GM23338 (cell line): ENCODE measurements around the gene SETD1A. TPM values are rescaled to one million over a fixed set of nuclear protein-coding genes. Genes with fewer than 3 reads are reported as not detected.

Source experiments
- ATAC-seq: fragments of 200-7000 bp; cut with Tn5 transposase; 3 replicates; pipeline ENCODE4 v1.9.1; 2020
- DNase-seq: peaks from one replicate; pipeline ENCODE4 v3.0.0-alpha.2; 2015; ENCODE audit warnings: low spot score
- H2AFZ ChIP-seq: fragments of 200-600 bp; sonication (generic); 2 replicates; pipeline ENCODE4 v1.8.0; 2016; ENCODE audit warnings: antibody characterized with exemption, mild to moderate bottlenecking, moderate library complexity
- H3F3A ChIP-seq: fragments of 200-600 bp; sonication (generic); replicated peaks from 2 replicates; pipeline ENCODE4 v1.8.0; 2017; ENCODE audit warnings: antibody characterized with exemption, mixed run types, low read depth
- H3K27ac ChIP-seq: fragments of 200-600 bp; sonication (generic); 2 replicates; pipeline ENCODE4 v1.6.1; 2016; ENCODE audit warnings: low read depth
- H3K27me3 ChIP-seq: fragments of 200-600 bp; sonication (generic); 2 replicates; pipeline ENCODE4 v1.8.0; 2016; ENCODE audit warnings: mild to moderate bottlenecking, mixed run types, moderate library complexity; ENCODE audit not compliant: insufficient read depth
- H3K36me3 ChIP-seq: fragments of 200-600 bp; sonication (generic); 2 replicates; pipeline ENCODE4 v1.8.0; 2016; ENCODE audit warnings: mild to moderate bottlenecking; ENCODE audit not compliant: insufficient read depth
- H3K4me1 ChIP-seq: fragments of 200-600 bp; sonication (generic); 2 replicates; pipeline ENCODE4 v1.8.0; 2016; ENCODE audit warnings: mild to moderate bottlenecking, moderate library complexity; ENCODE audit not compliant: insufficient read depth
- H3K4me2 ChIP-seq: fragments of 200-600 bp; sonication (generic); 2 replicates; pipeline ENCODE4 v1.7.1; 2017; ENCODE audit warnings: mixed run types
- H3K4me3 ChIP-seq: fragments of 200-600 bp; sonication (generic); 2 replicates; pipeline ENCODE4 v1.6.1; 2016; ENCODE audit warnings: mixed run types
- H3K79me2 ChIP-seq: fragments of 200-600 bp; sonication (generic); replicated peaks from 2 replicates; pipeline ENCODE4 v1.8.0; 2017; ENCODE audit warnings: mild to moderate bottlenecking; ENCODE audit not compliant: insufficient read depth
- H3K9me2 ChIP-seq: fragments of 200-600 bp; sonication (generic); 2 replicates; pipeline ENCODE4 v1.8.0; 2017; ENCODE audit not compliant: insufficient read depth
- H4K20me1 ChIP-seq: fragments of 200-600 bp; sonication (generic); replicated peaks from 2 replicates; pipeline ENCODE4 v1.8.0; 2017; ENCODE audit warnings: mild to moderate bottlenecking; ENCODE audit not compliant: insufficient read depth
- H3K27ac Mint-ChIP-seq: 2 replicates; pipeline ENCODE4 v1.8.0; 2020; ENCODE audit warnings: inconsistent platforms, mild to moderate bottlenecking, moderate library complexity, mixed read lengths
- H3K27me3 Mint-ChIP-seq: 3 replicates; pipeline ENCODE4 v1.8.0; 2022; ENCODE audit warnings: low read depth, mild to moderate bottlenecking, moderate library complexity, mixed read lengths, inconsistent platforms; ENCODE audit not compliant: insufficient read depth, poor library complexity
- H3K36me3 Mint-ChIP-seq: 3 replicates; pipeline ENCODE4 v1.8.0; 2021; ENCODE audit warnings: low read depth, mild to moderate bottlenecking, inconsistent platforms, moderate library complexity, mixed read lengths
- H3K4me1 Mint-ChIP-seq: 3 replicates; pipeline ENCODE4 v1.8.0; 2020; ENCODE audit warnings: mild to moderate bottlenecking, inconsistent platforms, mixed read lengths
- H3K4me3 Mint-ChIP-seq: 3 replicates; pipeline ENCODE4 v1.8.0; 2021; ENCODE audit warnings: moderate library complexity, mild to moderate bottlenecking, inconsistent platforms, mixed read lengths
- H3K9me3 Mint-ChIP-seq: 3 replicates; pipeline ENCODE4 v1.8.0; 2020; ENCODE audit warnings: moderate library complexity, mild to moderate bottlenecking, inconsistent platforms, mixed read lengths
- CREB1 ChIP-seq: fragments of 250-450 bp; sonication (Bioruptor Pico); IDR thresholded peaks from 2 replicates; pipeline ENCODE4 v1.5.0; 2020; ENCODE audit warnings: low read depth, mild to moderate bottlenecking, moderate library complexity
- EZH2phosphoT487 ChIP-seq: fragments of 200-600 bp; sonication (generic); IDR thresholded peaks from one replicate; pipeline ENCODE4 v1.8.1; 2018; ENCODE audit warnings: antibody characterized with exemption; ENCODE audit not compliant: unreplicated experiment
- JUNB ChIP-seq: IDR thresholded peaks from one replicate; pipeline ENCODE4 v1.6.1; 2016; ENCODE audit warnings: antibody characterized with exemption; ENCODE audit not compliant: unreplicated experiment
- NANOG ChIP-seq: IDR thresholded peaks from 2 replicates; pipeline ENCODE4 v1.6.1; 2016; ENCODE audit warnings: antibody characterized with exemption, borderline replicate concordance
- ZNF114 ChIP-seq: fragments of 250-450 bp; sonication (Bioruptor Pico); IDR thresholded peaks from 2 replicates; pipeline ENCODE4 v1.5.0; 2020; ENCODE audit warnings: mild to moderate bottlenecking, moderate library complexity
- polyA plus RNA-seq: library from polyadenylated mRNA; unstranded; fragments of >200 nt; fragmentation: Nextera tagmentation; extraction: Ambion mirVana; gene quantifications from 2 replicates; pipeline ENCODE4 v1.2.1, GENCODE V29; 2016
- total RNA-seq: library from RNA; depleted of rRNA; stranded (reverse); fragments of >200 nt; shearing (Covaris generic); gene quantifications from 2 replicates; pipeline ENCODE4 v1.2.3, GENCODE V29; 2014
- TF ChIP-seq, protein P1 (sequence below): IDR thresholded peaks from 2 replicates; pipeline ENCODE4 v1.6.1; 2016; ENCODE audit warnings: antibody characterized with exemption
- TF ChIP-seq, protein P2 (sequence below): IDR thresholded peaks from one replicate; pipeline ENCODE4 v1.6.1; 2018; ENCODE audit warnings: antibody characterized with exemption; ENCODE audit not compliant: unreplicated experiment
- TF ChIP-seq, protein P3 (sequence below), 2 experiments: fragments of 200-600 bp in 1 of 2; sonication (generic) in 1 of 2; conservative IDR thresholded peaks; 2 replicates each; pipeline versions ENCODE4 v1.5.1 to v1.6.1; 2016 to 2017; ENCODE audit warnings: antibody characterized with exemption in 2 of 2, low read depth in 2 of 2, mild to moderate bottlenecking in 2 of 2, moderate library complexity in 1 of 2
- TF ChIP-seq, protein P4 (sequence below): fragments of 250-450 bp; sonication (Bioruptor Pico); IDR thresholded peaks from 2 replicates; pipeline ENCODE4 v1.5.0; 2020; ENCODE audit warnings: mild to moderate bottlenecking, moderate library complexity

SETD1A gene
- total and polyA plus RNA-seq, 2 experiments from 2014 or later: 10.8 to 21.9 TPM

DNA sequence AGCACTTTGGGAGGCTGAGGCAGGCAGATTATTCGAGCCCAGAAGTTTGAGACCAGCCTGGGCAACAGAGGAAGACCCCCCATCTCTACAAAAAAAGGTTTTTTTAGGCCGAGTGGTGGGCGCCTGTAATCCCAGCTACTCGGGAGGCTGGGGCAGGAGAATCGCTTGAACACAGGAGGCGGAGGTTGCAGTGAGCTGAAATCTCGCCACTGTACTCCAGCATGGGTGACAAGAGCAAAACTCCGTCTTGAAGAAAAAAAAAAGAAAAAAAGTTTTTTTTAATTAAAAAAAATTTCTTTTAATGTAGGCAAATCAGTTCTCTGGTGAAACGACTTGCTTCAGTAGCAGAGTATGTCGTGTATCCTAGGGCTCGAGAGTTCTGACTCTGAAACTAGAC lies 38.4 kb downstream of the SETD1A start (continued):
- TF ChIP-seq ZNF114 (CRISPR knock-in tag): no peak
- TF ChIP-seq, protein P1, sequence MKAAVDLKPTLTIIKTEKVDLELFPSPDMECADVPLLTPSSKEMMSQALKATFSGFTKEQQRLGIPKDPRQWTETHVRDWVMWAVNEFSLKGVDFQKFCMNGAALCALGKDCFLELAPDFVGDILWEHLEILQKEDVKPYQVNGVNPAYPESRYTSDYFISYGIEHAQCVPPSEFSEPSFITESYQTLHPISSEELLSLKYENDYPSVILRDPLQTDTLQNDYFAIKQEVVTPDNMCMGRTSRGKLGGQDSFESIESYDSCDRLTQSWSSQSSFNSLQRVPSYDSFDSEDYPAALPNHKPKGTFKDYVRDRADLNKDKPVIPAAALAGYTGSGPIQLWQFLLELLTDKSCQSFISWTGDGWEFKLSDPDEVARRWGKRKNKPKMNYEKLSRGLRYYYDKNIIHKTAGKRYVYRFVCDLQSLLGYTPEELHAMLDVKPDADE: no peak
- no peak for TF ChIP-seq CREB1 (CRISPR knock-in tag)
- TF ChIP-seq, protein P2, sequence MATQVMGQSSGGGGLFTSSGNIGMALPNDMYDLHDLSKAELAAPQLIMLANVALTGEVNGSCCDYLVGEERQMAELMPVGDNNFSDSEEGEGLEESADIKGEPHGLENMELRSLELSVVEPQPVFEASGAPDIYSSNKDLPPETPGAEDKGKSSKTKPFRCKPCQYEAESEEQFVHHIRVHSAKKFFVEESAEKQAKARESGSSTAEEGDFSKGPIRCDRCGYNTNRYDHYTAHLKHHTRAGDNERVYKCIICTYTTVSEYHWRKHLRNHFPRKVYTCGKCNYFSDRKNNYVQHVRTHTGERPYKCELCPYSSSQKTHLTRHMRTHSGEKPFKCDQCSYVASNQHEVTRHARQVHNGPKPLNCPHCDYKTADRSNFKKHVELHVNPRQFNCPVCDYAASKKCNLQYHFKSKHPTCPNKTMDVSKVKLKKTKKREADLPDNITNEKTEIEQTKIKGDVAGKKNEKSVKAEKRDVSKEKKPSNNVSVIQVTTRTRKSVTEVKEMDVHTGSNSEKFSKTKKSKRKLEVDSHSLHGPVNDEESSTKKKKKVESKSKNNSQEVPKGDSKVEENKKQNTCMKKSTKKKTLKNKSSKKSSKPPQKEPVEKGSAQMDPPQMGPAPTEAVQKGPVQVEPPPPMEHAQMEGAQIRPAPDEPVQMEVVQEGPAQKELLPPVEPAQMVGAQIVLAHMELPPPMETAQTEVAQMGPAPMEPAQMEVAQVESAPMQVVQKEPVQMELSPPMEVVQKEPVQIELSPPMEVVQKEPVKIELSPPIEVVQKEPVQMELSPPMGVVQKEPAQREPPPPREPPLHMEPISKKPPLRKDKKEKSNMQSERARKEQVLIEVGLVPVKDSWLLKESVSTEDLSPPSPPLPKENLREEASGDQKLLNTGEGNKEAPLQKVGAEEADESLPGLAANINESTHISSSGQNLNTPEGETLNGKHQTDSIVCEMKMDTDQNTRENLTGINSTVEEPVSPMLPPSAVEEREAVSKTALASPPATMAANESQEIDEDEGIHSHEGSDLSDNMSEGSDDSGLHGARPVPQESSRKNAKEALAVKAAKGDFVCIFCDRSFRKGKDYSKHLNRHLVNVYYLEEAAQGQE: no peak
- TF ChIP-seq EZH2phosphoT487: no peak
- no peak for TF ChIP-seq NANOG
- TF ChIP-seq, protein P3, sequence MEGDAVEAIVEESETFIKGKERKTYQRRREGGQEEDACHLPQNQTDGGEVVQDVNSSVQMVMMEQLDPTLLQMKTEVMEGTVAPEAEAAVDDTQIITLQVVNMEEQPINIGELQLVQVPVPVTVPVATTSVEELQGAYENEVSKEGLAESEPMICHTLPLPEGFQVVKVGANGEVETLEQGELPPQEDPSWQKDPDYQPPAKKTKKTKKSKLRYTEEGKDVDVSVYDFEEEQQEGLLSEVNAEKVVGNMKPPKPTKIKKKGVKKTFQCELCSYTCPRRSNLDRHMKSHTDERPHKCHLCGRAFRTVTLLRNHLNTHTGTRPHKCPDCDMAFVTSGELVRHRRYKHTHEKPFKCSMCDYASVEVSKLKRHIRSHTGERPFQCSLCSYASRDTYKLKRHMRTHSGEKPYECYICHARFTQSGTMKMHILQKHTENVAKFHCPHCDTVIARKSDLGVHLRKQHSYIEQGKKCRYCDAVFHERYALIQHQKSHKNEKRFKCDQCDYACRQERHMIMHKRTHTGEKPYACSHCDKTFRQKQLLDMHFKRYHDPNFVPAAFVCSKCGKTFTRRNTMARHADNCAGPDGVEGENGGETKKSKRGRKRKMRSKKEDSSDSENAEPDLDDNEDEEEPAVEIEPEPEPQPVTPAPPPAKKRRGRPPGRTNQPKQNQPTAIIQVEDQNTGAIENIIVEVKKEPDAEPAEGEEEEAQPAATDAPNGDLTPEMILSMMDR (conservative IDR thresholded peaks at IDR 0.05; ENCODE audit: low read depth in 2 of 2): no peak
- no peak for TF ChIP-seq JUNB

DNA sequence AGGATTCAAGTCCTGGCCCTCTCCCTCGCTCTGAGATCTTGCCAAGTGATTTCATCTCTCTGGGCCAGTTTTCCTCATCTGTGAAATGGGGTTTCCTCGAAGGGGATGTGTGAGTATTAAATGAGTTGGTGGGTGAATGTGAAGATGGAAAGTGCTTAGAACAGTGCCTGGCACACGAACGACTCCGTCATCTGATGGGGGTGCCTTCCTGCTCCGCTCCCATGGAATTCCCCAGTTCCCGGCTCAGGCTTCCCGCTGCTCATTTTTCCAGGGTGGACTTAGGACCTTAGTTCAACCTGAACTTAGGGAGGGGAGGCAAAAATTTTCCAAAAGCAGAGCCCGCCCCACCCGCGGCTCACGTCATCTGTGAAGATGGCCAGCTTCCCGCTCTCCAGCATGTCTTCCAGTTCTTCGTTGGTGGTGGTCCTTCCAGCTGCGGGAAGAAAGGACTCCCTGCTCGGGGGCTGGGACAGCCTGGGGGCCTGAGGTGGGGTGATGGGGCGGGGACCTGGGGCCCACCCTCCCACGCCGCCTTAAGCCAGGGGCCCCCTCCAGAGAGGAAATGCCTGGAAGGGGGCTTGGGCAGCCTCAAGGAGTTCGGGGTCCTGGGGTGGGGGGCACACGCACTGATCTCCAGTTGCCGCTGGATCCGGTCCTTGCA lies 38.9 kb downstream of the SETD1A start:
- Histone ChIP-seq H3F3A (peaks cover 9% of the 10 kb centered on the region; the same call in 1 of the 2 replicates), H3K36me3 (no peaks in the 10 kb centered on the region), H3K4me1 (peaks cover 22% of the 10 kb centered on the region), H3K4me2 (peak overlapping the region; percentile 94), H3K4me3 (peak overlapping the region; percentile 75), H4K20me1 (no peaks in the 10 kb centered on the region), H3K27me3 (no peaks in the 10 kb centered on the region), H3K27ac (peak overlapping the region; percentile 86), H3K79me2 (no peaks in the 10 kb centered on the region), H3K9me2 (no peaks in the 10 kb centered on the region), H2AFZ (peak overlapping the region; percentile 66; the same call in 1 of the 2 replicates)
- no peaks in the 10 kb centered on the region for H3K9me3 Mint-ChIP-seq
- DNase-seq: peak; percentile 32
- peak; percentile 2 for ATAC-seq
- H3K27me3 Mint-ChIP-seq: peaks cover 19% of the 10 kb centered on the region
- H3K36me3 Mint-ChIP-seq: no peaks in the 10 kb centered on the region
- no peak overlapping the region for H3K27ac Mint-ChIP-seq
- peaks cover 19% of the 10 kb centered on the region for H3K4me1 Mint-ChIP-seq
- H3K4me3 Mint-ChIP-seq: peak overlapping the region; percentile 86
- TF ChIP-seq CREB1 (CRISPR knock-in tag) (no peak), ZNF114 (CRISPR knock-in tag) (no peak), EZH2phosphoT487 (no peak), NANOG (no peak), JUNB (no peak)
- TF ChIP-seq, protein P1: no peak
- TF ChIP-seq, protein P4, sequence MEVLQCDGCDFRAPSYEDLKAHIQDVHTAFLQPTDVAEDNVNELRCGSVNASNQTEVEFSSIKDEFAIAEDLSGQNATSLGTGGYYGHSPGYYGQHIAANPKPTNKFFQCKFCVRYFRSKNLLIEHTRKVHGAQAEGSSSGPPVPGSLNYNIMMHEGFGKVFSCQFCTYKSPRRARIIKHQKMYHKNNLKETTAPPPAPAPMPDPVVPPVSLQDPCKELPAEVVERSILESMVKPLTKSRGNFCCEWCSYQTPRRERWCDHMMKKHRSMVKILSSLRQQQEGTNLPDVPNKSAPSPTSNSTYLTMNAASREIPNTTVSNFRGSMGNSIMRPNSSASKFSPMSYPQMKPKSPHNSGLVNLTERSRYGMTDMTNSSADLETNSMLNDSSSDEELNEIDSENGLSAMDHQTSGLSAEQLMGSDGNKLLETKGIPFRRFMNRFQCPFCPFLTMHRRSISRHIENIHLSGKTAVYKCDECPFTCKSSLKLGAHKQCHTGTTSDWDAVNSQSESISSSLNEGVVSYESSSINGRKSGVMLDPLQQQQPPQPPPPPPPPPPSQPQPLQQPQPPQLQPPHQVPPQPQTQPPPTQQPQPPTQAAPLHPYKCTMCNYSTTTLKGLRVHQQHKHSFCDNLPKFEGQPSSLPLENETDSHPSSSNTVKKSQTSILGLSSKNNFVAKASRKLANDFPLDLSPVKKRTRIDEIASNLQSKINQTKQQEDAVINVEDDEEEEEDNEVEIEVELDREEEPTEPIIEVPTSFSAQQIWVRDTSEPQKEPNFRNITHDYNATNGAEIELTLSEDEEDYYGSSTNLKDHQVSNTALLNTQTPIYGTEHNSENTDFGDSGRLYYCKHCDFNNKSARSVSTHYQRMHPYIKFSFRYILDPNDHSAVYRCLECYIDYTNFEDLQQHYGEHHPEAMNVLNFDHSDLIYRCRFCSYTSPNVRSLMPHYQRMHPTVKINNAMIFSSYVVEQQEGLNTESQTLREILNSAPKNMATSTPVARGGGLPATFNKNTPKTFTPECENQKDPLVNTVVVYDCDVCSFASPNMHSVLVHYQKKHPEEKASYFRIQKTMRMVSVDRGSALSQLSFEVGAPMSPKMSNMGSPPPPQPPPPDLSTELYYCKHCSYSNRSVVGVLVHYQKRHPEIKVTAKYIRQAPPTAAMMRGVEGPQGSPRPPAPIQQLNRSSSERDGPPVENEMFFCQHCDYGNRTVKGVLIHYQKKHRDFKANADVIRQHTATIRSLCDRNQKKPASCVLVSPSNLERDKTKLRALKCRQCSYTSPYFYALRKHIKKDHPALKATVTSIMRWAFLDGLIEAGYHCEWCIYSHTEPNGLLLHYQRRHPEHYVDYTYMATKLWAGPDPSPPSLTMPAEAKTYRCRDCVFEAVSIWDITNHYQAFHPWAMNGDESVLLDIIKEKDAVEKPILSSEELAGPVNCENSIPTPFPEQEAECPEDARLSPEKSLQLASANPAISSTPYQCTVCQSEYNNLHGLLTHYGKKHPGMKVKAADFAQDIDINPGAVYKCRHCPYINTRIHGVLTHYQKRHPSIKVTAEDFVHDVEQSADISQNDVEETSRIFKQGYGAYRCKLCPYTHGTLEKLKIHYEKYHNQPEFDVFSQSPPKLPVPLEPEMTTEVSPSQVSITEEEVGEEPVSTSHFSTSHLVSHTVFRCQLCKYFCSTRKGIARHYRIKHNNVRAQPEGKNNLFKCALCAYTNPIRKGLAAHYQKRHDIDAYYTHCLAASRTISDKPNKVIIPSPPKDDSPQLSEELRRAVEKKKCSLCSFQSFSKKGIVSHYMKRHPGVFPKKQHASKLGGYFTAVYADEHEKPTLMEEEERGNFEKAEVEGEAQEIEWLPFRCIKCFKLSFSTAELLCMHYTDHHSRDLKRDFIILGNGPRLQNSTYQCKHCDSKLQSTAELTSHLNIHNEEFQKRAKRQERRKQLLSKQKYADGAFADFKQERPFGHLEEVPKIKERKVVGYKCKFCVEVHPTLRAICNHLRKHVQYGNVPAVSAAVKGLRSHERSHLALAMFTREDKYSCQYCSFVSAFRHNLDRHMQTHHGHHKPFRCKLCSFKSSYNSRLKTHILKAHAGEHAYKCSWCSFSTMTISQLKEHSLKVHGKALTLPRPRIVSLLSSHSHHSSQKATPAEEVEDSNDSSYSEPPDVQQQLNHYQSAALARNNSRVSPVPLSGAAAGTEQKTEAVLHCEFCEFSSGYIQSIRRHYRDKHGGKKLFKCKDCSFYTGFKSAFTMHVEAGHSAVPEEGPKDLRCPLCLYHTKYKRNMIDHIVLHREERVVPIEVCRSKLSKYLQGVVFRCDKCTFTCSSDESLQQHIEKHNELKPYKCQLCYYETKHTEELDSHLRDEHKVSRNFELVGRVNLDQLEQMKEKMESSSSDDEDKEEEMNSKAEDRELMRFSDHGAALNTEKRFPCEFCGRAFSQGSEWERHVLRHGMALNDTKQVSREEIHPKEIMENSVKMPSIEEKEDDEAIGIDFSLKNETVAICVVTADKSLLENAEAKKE (CRISPR knock-in tag): no peak
